ENCODE results near the gene MARVELD1.

GRCh38 chr10:97766996-97767924 is 53.7 kb downstream of the MARVELD1 start:
- TF ChIP-seq POLR2AphosphoS5 (IDR thresholded peaks at IDR 0.05; ENCODE audit: low read depth, low read length), result no peak
- no peak for TF ChIP-seq CTCF (IDR thresholded peaks at IDR 0.05)
- TF ChIP-seq TCF7L2 (IDR thresholded peaks at IDR 0.05; ENCODE audit: low read depth, low read length), result no peak
- TF ChIP-seq SIN3A (IDR thresholded peaks at IDR 0.05; ENCODE audit: borderline replicate concordance, insufficient read depth, low read depth, low read length), result no peak

Data from Panc1 (cell line).